T follicular helper cell (primary cell): ENCODE data around the gene SERPINA12.

Source experiments
- DNase-seq: peaks from one replicate; pipeline ENCODE4 v3.0.0-alpha.2; 2020; ENCODE audit warnings: low read depth

SERPINA12 gene

GRCh38 chr14:94465042-94465441 is 44.2 kb downstream of the SERPINA12 start:
- DNase-seq, result no peak

- DNase-seq, result no peak
These were observed 45.0 kb downstream of the SERPINA12 start for GRCh38 chr14:94464290-94464689.

GRCh38 chr14:94462763-94463572 is 46.3 kb downstream of the SERPINA12 start:
- DNase-seq, result no peak

GRCh38 chr14:94462219-94462551 is 47.1 kb downstream of the SERPINA12 start:
- DNase-seq, result no peak

GRCh38 chr14:94461526-94462218 is 47.6 kb downstream of the SERPINA12 start:
- no peak for DNase-seq

- no peak for DNase-seq
These were observed 48.4 kb downstream of the SERPINA12 start for GRCh38 chr14:94460631-94461416.

GRCh38 chr14:94458558-94459205 is 50.6 kb downstream of the SERPINA12 start:
- DNase-seq, result no peak

GRCh38 chr14:94458096-94458495 is 51.2 kb downstream of the SERPINA12 start:
- DNase-seq, result no peak

GRCh38 chr14:94455928-94456327 is 53.3 kb downstream of the SERPINA12 start:
- no peak for DNase-seq

GRCh38 chr14:94451826-94452225 is 57.4 kb downstream of the SERPINA12 start:
- no peak for DNase-seq

GRCh38 chr14:94451091-94451771 is 58.0 kb downstream of the SERPINA12 start:
- DNase-seq, result no peak

- no peak for DNase-seq
These were observed 58.6 kb downstream of the SERPINA12 start for GRCh38 chr14:94450722-94451090.

- DNase-seq, result no peak
These were observed 59.3 kb downstream of the SERPINA12 start for GRCh38 chr14:94449930-94450329.

GRCh38 chr14:94448071-94448808 is 61.0 kb downstream of the SERPINA12 start:
- DNase-seq, result no peak

- DNase-seq, result no peak
These were observed 62.1 kb downstream of the SERPINA12 start for GRCh38 chr14:94447206-94447605.

GRCh38 chr14:94446126-94446525 is 63.1 kb downstream of the SERPINA12 start:
- DNase-seq, result no peak

- DNase-seq, result no peak
These were observed 64.3 kb downstream of the SERPINA12 start for GRCh38 chr14:94445003-94445402.

GRCh38 chr14:94441531-94442205 is 67.6 kb downstream of the SERPINA12 start:
- no peak for DNase-seq

- no peak for DNase-seq
These were observed 68.1 kb downstream of the SERPINA12 start for GRCh38 chr14:94441130-94441529.

- DNase-seq, result no peak
These were observed 69.7 kb downstream of the SERPINA12 start for GRCh38 chr14:94439453-94440057.
